Measurements from ENCODE around the gene CACNA2D3. TPM values are rescaled to one million over a fixed set of nuclear protein-coding genes. Genes with fewer than 3 reads are reported as not detected.
"Not testable (repeated sequence)": the region's sequence is repeated elsewhere in the genome, so short reads cannot be mapped to it uniquely, and the experiment has no call there.

CACNA2D3 gene
- total RNA-seq, 1 donor from 2014 or later, result not detected

- Mint-ChIP-seq H3K36me3 (ENCODE audit: low read depth) (no peaks in the 10 kb centered on the region), H3K4me1 (ENCODE audit: low read depth) (no peaks in the 10 kb centered on the region), H3K27ac (no peak overlapping the region), H3K4me3 (no peak overlapping the region), H3K27me3 (ENCODE audit: insufficient read depth) (no peaks in the 10 kb centered on the region), H3K9me3 (peaks cover 1% of the 10 kb centered on the region)
- intact Hi-C loops (cut with micrococcal nuclease), result no loop called here
- DNase-seq (ENCODE audit: low spot score), result no peak
Measured at GRCh38 chr3:54632326-54632665, 509.9 kb downstream of the CACNA2D3 start.

- Mint-ChIP-seq H3K4me3 (no peak overlapping the region), H3K27me3 (ENCODE audit: insufficient read depth) (no peaks in the 10 kb centered on the region), H3K27ac (no peak overlapping the region), H3K36me3 (ENCODE audit: low read depth) (no peaks in the 10 kb centered on the region), H3K9me3 (no peaks in the 10 kb centered on the region), H3K4me1 (ENCODE audit: low read depth) (no peaks in the 10 kb centered on the region)
- DNase-seq (ENCODE audit: low spot score), result no peak
- intact Hi-C loops (cut with micrococcal nuclease), result no loop called here
Measured at GRCh38 chr3:54632834-54633233, 510.5 kb downstream of the CACNA2D3 start.

GRCh38 chr3:54633444-54634121 is 511.2 kb downstream of the CACNA2D3 start:
- Mint-ChIP-seq H3K4me1 (ENCODE audit: low read depth) (no peaks in the 10 kb centered on the region), H3K4me3 (no peak overlapping the region), H3K27me3 (ENCODE audit: insufficient read depth) (peaks cover 4% of the 10 kb centered on the region), H3K9me3 (no peaks in the 10 kb centered on the region), H3K36me3 (ENCODE audit: low read depth) (no peaks in the 10 kb centered on the region), H3K27ac (no peak overlapping the region)
- intact Hi-C loops (cut with micrococcal nuclease), result no loop called here
- no peak for DNase-seq (ENCODE audit: low spot score)

- no peaks in the 10 kb centered on the region for H3K9me3 Mint-ChIP-seq
- no peaks in the 10 kb centered on the region for H3K4me1 Mint-ChIP-seq (ENCODE audit: low read depth)
- H3K4me3 Mint-ChIP-seq, result no peak overlapping the region
- H3K27me3 Mint-ChIP-seq (ENCODE audit: insufficient read depth), result peaks cover 9% of the 10 kb centered on the region
- H3K36me3 Mint-ChIP-seq (ENCODE audit: low read depth), result no peaks in the 10 kb centered on the region
- DNase-seq (ENCODE audit: low spot score), result no peak
- H3K27ac Mint-ChIP-seq, result no peak overlapping the region
- intact Hi-C loops (cut with micrococcal nuclease), result no loop called here
Measured at GRCh38 chr3:54634122-54634469, 511.7 kb downstream of the CACNA2D3 start.

GRCh38 chr3:54639790-54640372 is 517.5 kb downstream of the CACNA2D3 start:
- H3K27ac Mint-ChIP-seq; H3K9me3 Mint-ChIP-seq; intact Hi-C loops (cut with micrococcal nuclease); DNase-seq (ENCODE audit: low spot score); H3K36me3 Mint-ChIP-seq (ENCODE audit: low read depth); H3K4me1 Mint-ChIP-seq (ENCODE audit: low read depth); H3K4me3 Mint-ChIP-seq: not testable (repeated sequence)
- peaks cover 23% of the 10 kb centered on the region for H3K27me3 Mint-ChIP-seq (ENCODE audit: insufficient read depth)

- DNase-seq (ENCODE audit: low spot score), result no peak
- Mint-ChIP-seq H3K27me3 (ENCODE audit: insufficient read depth) (peaks cover 23% of the 10 kb centered on the region), H3K4me1 (ENCODE audit: low read depth) (no peaks in the 10 kb centered on the region), H3K4me3 (no peak overlapping the region), H3K9me3 (peaks cover 7% of the 10 kb centered on the region), H3K27ac (no peak overlapping the region), H3K36me3 (ENCODE audit: low read depth) (no peaks in the 10 kb centered on the region)
- intact Hi-C loops (cut with micrococcal nuclease), result no loop called here
Measured at GRCh38 chr3:54641226-54642014, 519.1 kb downstream of the CACNA2D3 start.

GRCh38 chr3:54642147-54642546 is 519.8 kb downstream of the CACNA2D3 start:
- H3K36me3 Mint-ChIP-seq (ENCODE audit: low read depth), result no peaks in the 10 kb centered on the region
- no peak overlapping the region for H3K27ac Mint-ChIP-seq
- no peak overlapping the region for H3K4me3 Mint-ChIP-seq
- no peak for DNase-seq (ENCODE audit: low spot score)
- H3K27me3 Mint-ChIP-seq (ENCODE audit: insufficient read depth), result peaks cover 23% of the 10 kb centered on the region
- no peaks in the 10 kb centered on the region for H3K4me1 Mint-ChIP-seq (ENCODE audit: low read depth)
- H3K9me3 Mint-ChIP-seq, result peaks cover 7% of the 10 kb centered on the region
- intact Hi-C loops (cut with micrococcal nuclease), result no loop called here

- H3K36me3 Mint-ChIP-seq (ENCODE audit: low read depth), result no peaks in the 10 kb centered on the region
- no peak for DNase-seq (ENCODE audit: low spot score)
- H3K4me3 Mint-ChIP-seq, result no peak overlapping the region
- no peaks in the 10 kb centered on the region for H3K4me1 Mint-ChIP-seq (ENCODE audit: low read depth)
- no peak overlapping the region for H3K27ac Mint-ChIP-seq
- H3K27me3 Mint-ChIP-seq (ENCODE audit: insufficient read depth), result no peaks in the 10 kb centered on the region
- intact Hi-C loops (cut with micrococcal nuclease), result no loop called here
- peaks cover 14% of the 10 kb centered on the region for H3K9me3 Mint-ChIP-seq
Measured at GRCh38 chr3:54647721-54648120, 525.4 kb downstream of the CACNA2D3 start.

GRCh38 chr3:54649551-54649950 is 527.2 kb downstream of the CACNA2D3 start:
- Mint-ChIP-seq H3K4me1 (ENCODE audit: low read depth) (no peaks in the 10 kb centered on the region), H3K27me3 (ENCODE audit: insufficient read depth) (no peaks in the 10 kb centered on the region), H3K36me3 (ENCODE audit: low read depth) (no peaks in the 10 kb centered on the region), H3K4me3 (no peak overlapping the region), H3K27ac (no peak overlapping the region), H3K9me3 (peaks cover 11% of the 10 kb centered on the region)
- intact Hi-C loops (cut with micrococcal nuclease), result no loop called here
- no peak for DNase-seq (ENCODE audit: low spot score)

- Mint-ChIP-seq H3K9me3 (peaks cover 6% of the 10 kb centered on the region), H3K4me3 (no peak overlapping the region), H3K27me3 (ENCODE audit: insufficient read depth) (no peaks in the 10 kb centered on the region), H3K4me1 (ENCODE audit: low read depth) (no peaks in the 10 kb centered on the region), H3K36me3 (ENCODE audit: low read depth) (no peaks in the 10 kb centered on the region), H3K27ac (no peak overlapping the region)
- intact Hi-C loops (cut with micrococcal nuclease), result no loop called here
- no peak for DNase-seq (ENCODE audit: low spot score)
Measured at GRCh38 chr3:54653456-54654195, 531.3 kb downstream of the CACNA2D3 start.

GRCh38 chr3:54654776-54655175 is 532.4 kb downstream of the CACNA2D3 start:
- Mint-ChIP-seq H3K27ac (no peak overlapping the region), H3K36me3 (ENCODE audit: low read depth) (no peaks in the 10 kb centered on the region), H3K4me3 (no peak overlapping the region), H3K4me1 (ENCODE audit: low read depth) (no peaks in the 10 kb centered on the region), H3K27me3 (ENCODE audit: insufficient read depth) (no peaks in the 10 kb centered on the region), H3K9me3 (peaks cover 6% of the 10 kb centered on the region)
- no peak for DNase-seq (ENCODE audit: low spot score)
- intact Hi-C loops (cut with micrococcal nuclease), result no loop called here

GRCh38 chr3:54659347-54659746 is 537.0 kb downstream of the CACNA2D3 start:
- no peak for DNase-seq (ENCODE audit: low spot score)
- Mint-ChIP-seq H3K27ac (no peak overlapping the region), H3K4me1 (ENCODE audit: low read depth) (no peaks in the 10 kb centered on the region), H3K9me3 (no peaks in the 10 kb centered on the region), H3K4me3 (no peak overlapping the region), H3K36me3 (ENCODE audit: low read depth) (no peaks in the 10 kb centered on the region), H3K27me3 (ENCODE audit: insufficient read depth) (no peaks in the 10 kb centered on the region)
- intact Hi-C loops (cut with micrococcal nuclease), result no loop called here

- H3K4me1 Mint-ChIP-seq (ENCODE audit: low read depth), result no peaks in the 10 kb centered on the region
- H3K27ac Mint-ChIP-seq, result no peak overlapping the region
- no peak for DNase-seq (ENCODE audit: low spot score)
- H3K9me3 Mint-ChIP-seq, result no peaks in the 10 kb centered on the region
- no peaks in the 10 kb centered on the region for H3K36me3 Mint-ChIP-seq (ENCODE audit: low read depth)
- intact Hi-C loops (cut with micrococcal nuclease), result no loop called here
- no peak overlapping the region for H3K4me3 Mint-ChIP-seq
- H3K27me3 Mint-ChIP-seq (ENCODE audit: insufficient read depth), result no peaks in the 10 kb centered on the region
Measured at GRCh38 chr3:54660714-54661132, 538.4 kb downstream of the CACNA2D3 start.
